ENCODE results near the gene ZNHIT3. TPM values are rescaled to one million over a fixed set of nuclear protein-coding genes. Genes with fewer than 3 reads are reported as not detected.

Gene ZNHIT3
- total RNA-seq, 1 experiment from 2014 or later, result 47.7 TPM

Other genes with a start within 250 kb of the ZNHIT3 start
- 0.22 TPM in 1 of 2 replicates, not detected in the other for gene TBC1D3I, start 222.1 kb upstream of the ZNHIT3 start, total RNA-seq (2014; rRNA removed; shearing (Covaris generic))
- 0.50 TPM in 1 of 2 replicates, not detected in the other for gene TBC1D3G, start 162.8 kb upstream of the ZNHIT3 start, total RNA-seq (2014; rRNA removed; shearing (Covaris generic))
- gene TBC1D3H, start 98.2 kb upstream of the ZNHIT3 start, total RNA-seq (2014; rRNA removed; shearing (Covaris generic)), result not detected in 2 replicates
- 64.8 and 67.8 TPM in 2 replicates for gene MYO19, start 48.2 kb downstream of the ZNHIT3 start, total RNA-seq (2014; rRNA removed; shearing (Covaris generic))
- gene PIGW, start 48.3 kb downstream of the ZNHIT3 start, total RNA-seq (2014; rRNA removed; shearing (Covaris generic)), result 11.3 and 14.6 TPM in 2 replicates
- 56.4 and 83.3 TPM in 2 replicates for gene GGNBP2, start 58.2 kb downstream of the ZNHIT3 start, total RNA-seq (2014; rRNA removed; shearing (Covaris generic))
- 15.4 and 22.7 TPM in 2 replicates for gene DHRS11, start 105.2 kb downstream of the ZNHIT3 start, total RNA-seq (2014; rRNA removed; shearing (Covaris generic))
- 12.2 and 17.2 TPM in 2 replicates for gene MRM1, start 114.9 kb downstream of the ZNHIT3 start, total RNA-seq (2014; rRNA removed; shearing (Covaris generic))